Neural crest cell (in vitro differentiated cells): ENCODE measurements around the gene CD99. TPM values are rescaled to one million over a fixed set of nuclear protein-coding genes. Genes with fewer than 3 reads are reported as not detected.

ENCODE experiments used
- DNase-seq: peaks from one replicate; pipeline ENCODE4 v3.0.0; 2021; ENCODE audit warnings: low read depth, mixed read lengths, low spot score
- H3K27ac Mint-ChIP-seq: one replicate; pipeline ENCODE4 v1.8.0; 2021; ENCODE audit warnings: mild to moderate bottlenecking, mixed read lengths; ENCODE audit not compliant: unreplicated experiment
- H3K27me3 Mint-ChIP-seq: 2 replicates; pipeline ENCODE4 v1.8.0; 2021; ENCODE audit warnings: low read depth, mild to moderate bottlenecking, mixed read lengths
- H3K36me3 Mint-ChIP-seq: 2 replicates; pipeline ENCODE4 v1.8.0; 2021; ENCODE audit warnings: low read depth, mild to moderate bottlenecking, mixed read lengths
- H3K4me1 Mint-ChIP-seq: 2 replicates; pipeline ENCODE4 v1.8.0; 2021; ENCODE audit warnings: mixed read lengths
- H3K4me3 Mint-ChIP-seq: one replicate; pipeline ENCODE4 v1.8.0; 2021; ENCODE audit warnings: mild to moderate bottlenecking, mixed read lengths
- H3K9me3 Mint-ChIP-seq: 2 replicates; pipeline ENCODE4 v1.8.0; 2021; ENCODE audit warnings: mixed read lengths
- CTCF ChIP-seq: fragments of 200-600 bp; sonication (generic); conservative IDR thresholded peaks from 2 replicates; pipeline ENCODE4 v1.5.0; 2021; ENCODE audit warnings: antibody characterized with exemption, mild to moderate bottlenecking
- total RNA-seq: library from RNA; stranded (reverse); gene quantifications from 2 replicates; pipeline ENCODE4 v1.2.1, GENCODE V29; 2021

The CD99 gene
- total RNA-seq, 1 donor from 2014 or later, result 165 TPM

DNA sequence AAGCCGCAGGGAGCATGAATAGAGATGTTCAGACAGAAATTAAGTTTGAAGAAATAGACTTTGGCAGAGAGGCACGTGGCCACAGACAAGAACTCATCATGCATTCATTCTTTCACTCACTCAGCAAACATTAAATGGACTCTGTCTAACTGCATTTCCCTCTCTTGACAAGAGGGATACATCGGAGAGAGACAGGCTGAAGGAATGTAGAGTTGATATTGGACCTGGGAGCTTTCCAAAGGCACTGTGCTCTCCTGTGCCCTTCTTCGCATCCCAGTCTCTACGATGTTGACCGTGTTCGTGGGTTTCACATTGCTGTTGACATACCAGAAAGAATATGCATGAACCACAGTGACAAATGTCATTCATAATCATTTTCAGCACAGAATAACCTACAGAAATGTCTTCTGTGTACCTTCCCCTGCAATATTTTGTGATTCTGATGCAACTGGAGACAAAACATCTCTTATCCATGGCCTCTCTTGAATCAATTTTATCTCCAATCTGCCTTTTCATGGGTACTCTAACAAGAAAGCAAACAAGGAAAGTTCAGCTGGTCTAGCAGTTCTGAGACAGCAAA is 34.7 kb upstream of the CD99 start:
- Mint-ChIP-seq H3K9me3 (no peaks in the 10 kb centered on the region), H3K27me3 (no peaks in the 10 kb centered on the region), H3K4me3 (no peak overlapping the region), H3K27ac (no peak overlapping the region), H3K4me1 (peaks cover 4% of the 10 kb centered on the region), H3K36me3 (no peaks in the 10 kb centered on the region)
- no peak for DNase-seq
- TF ChIP-seq CTCF, result no peak

GRCh38 chrX:2657532-2658113 is 33.5 kb upstream of the CD99 start:
- no peak for TF ChIP-seq CTCF
- H3K36me3 Mint-ChIP-seq, result no peaks in the 10 kb centered on the region
- DNase-seq, result no peak
- peaks cover 4% of the 10 kb centered on the region for H3K4me1 Mint-ChIP-seq
- no peaks in the 10 kb centered on the region for H3K9me3 Mint-ChIP-seq
- no peak overlapping the region for H3K4me3 Mint-ChIP-seq
- H3K27me3 Mint-ChIP-seq, result no peaks in the 10 kb centered on the region
- H3K27ac Mint-ChIP-seq, result no peak overlapping the region

DNA sequence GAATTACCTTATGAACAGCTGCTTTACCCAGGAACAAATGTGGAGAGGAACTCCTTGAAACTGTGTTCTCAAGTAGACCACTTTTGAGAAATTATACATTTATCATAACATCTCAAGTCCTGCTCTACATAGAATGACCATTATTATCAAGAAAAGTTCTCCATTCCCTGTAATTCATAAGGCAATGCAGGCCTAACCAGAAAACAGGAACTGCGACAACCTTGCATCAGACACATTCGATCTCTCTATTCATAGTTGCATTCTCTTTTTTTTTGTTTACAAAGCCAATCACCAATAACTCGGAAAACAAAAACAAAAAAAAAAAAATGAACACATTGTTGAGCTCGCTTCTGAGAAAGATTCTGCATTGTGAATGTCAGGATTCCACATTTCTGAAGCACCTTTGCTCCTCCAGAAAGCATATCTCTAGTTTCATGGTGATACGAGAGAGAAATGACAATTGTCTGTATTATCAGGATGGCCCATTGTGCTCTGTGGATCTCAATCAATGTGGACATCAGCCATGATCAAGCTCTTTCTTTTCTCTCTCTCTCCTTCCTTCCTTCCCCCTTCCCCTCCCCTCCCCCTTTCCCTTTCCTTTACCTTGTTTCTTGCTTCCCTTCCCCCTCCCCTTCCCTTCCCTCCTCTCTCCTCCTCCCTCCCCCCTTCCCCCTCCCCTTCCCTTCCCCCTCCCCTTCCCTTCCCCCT is 32.4 kb upstream of the CD99 start:
- no peak for TF ChIP-seq CTCF
- no peaks in the 10 kb centered on the region for H3K9me3 Mint-ChIP-seq

DNA sequence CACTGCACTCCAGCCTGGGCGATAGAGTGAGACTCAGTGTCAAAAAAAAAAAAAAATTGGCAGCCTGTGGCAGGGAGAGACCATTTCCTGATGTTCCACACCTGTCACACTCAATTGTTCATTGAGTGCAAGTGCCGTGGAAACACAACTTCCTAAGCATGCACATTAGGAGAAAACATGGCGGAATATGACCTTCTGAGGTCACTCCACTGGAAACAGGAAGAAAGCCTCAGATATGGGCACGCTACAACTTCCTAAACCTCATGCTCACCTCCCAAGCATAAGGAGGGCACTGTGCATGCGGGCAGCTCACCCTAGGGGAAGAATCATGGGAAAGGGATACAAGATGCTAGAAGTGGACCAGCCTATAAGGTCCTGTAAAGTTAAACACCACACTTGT is 28.5 kb upstream of the CD99 start:
- H3K4me1 Mint-ChIP-seq, result peaks cover 7% of the 10 kb centered on the region
- no peaks in the 10 kb centered on the region for H3K36me3 Mint-ChIP-seq
- no peak overlapping the region for H3K27ac Mint-ChIP-seq
- H3K9me3 Mint-ChIP-seq, result no peaks in the 10 kb centered on the region
- no peak for TF ChIP-seq CTCF
- H3K4me3 Mint-ChIP-seq, result no peak overlapping the region
- H3K27me3 Mint-ChIP-seq, result no peaks in the 10 kb centered on the region
- no peak for DNase-seq

More for the DNA sequence above, 32.4 kb upstream of the CD99 start:
- Mint-ChIP-seq H3K4me1 (peaks cover 4% of the 10 kb centered on the region), H3K27ac (no peak overlapping the region), H3K27me3 (no peaks in the 10 kb centered on the region), H3K4me3 (no peak overlapping the region), H3K36me3 (no peaks in the 10 kb centered on the region)
- no peak for DNase-seq

DNA sequence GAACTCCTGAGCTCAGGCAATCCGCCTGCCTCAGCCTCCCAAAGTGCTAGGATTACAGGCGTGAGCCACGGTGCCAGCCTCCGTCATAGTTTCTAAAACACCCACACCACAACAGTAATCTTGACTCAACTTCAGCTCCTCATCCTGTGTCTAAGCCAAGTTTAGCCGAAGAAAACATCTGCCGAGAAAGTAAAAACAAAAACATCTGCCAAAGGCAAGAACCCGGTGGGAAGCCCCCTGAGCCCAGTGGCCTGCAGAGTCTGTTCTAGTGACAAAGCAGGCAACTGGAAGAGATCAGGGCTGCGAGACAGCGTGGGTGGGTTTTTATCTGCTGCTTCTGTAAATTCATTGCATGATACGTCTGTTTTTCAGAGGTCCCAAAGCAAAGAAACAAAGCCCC is 26.6 kb upstream of the CD99 start:
- no peaks in the 10 kb centered on the region for H3K9me3 Mint-ChIP-seq
- no peak overlapping the region for H3K27ac Mint-ChIP-seq
- TF ChIP-seq CTCF, result no peak
- DNase-seq, result no peak
- H3K4me3 Mint-ChIP-seq, result no peak overlapping the region
- H3K4me1 Mint-ChIP-seq, result peaks cover 7% of the 10 kb centered on the region
- H3K36me3 Mint-ChIP-seq, result no peaks in the 10 kb centered on the region
- no peaks in the 10 kb centered on the region for H3K27me3 Mint-ChIP-seq
